Transverse colon (tissue), 3 donors: ENCODE data around the gene FGD5.

Source experiments
- EP300 ChIP-seq: sonication (generic); formaldehyde crosslinking; IDR thresholded peaks from one replicate; pipeline ENCODE4 v1.6.1; 2017; ENCODE audit warnings: antibody characterized with exemption, low read depth
- POLR2A ChIP-seq: fragments of 450-650 bp; IDR thresholded peaks from one replicate; pipeline ENCODE4 v1.6.1; 2016; ENCODE audit warnings: antibody characterized with exemption, mild to moderate bottlenecking, moderate library complexity
- TF ChIP-seq, protein P1 (sequence below), 5 experiments: fragments of 200-600 bp in 3 of 5; fragments of 450-650 bp in 2 of 5; sonication (generic) in 3 of 5; IDR thresholded peaks; 1 replicate in 2 of 5; 2 replicates in 3 of 5; pipeline ENCODE4 v1.5.1; 2016 to 2017; ENCODE audit warnings: antibody characterized with exemption in 5 of 5, inconsistent platforms in 3 of 5, mild to moderate bottlenecking in 2 of 5, moderate library complexity in 1 of 5

DNA sequence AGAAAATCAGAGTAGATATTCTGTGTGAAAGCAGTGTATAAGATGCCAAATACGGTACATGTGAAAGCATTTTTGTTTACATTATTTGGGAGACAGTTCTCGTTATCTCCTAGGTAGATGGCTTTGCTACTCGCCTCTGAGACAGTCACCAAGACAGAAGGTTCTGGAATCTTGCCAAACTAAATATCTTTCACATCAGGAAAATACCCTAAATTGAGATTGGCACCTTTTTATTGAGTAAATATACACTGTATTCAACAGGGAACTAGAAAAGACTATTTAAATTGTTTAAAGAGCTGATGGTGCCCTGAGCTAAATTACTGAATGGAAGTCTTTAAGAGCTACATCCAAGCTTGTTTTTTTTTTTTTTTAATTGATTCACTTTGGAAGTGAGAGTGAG, 3.4 kb downstream of the FGD5 start:
- TF ChIP-seq, protein P1, sequence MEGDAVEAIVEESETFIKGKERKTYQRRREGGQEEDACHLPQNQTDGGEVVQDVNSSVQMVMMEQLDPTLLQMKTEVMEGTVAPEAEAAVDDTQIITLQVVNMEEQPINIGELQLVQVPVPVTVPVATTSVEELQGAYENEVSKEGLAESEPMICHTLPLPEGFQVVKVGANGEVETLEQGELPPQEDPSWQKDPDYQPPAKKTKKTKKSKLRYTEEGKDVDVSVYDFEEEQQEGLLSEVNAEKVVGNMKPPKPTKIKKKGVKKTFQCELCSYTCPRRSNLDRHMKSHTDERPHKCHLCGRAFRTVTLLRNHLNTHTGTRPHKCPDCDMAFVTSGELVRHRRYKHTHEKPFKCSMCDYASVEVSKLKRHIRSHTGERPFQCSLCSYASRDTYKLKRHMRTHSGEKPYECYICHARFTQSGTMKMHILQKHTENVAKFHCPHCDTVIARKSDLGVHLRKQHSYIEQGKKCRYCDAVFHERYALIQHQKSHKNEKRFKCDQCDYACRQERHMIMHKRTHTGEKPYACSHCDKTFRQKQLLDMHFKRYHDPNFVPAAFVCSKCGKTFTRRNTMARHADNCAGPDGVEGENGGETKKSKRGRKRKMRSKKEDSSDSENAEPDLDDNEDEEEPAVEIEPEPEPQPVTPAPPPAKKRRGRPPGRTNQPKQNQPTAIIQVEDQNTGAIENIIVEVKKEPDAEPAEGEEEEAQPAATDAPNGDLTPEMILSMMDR (IDR thresholded peaks at IDR 0.05), result no peak
- TF ChIP-seq POLR2A (no peak), EP300 (no peak)
